Measurements from ENCODE around the gene ATG2A.

ATG2A gene

GRCh38 chr11:64923944-64924909 is 7.2 kb upstream of the ATG2A start, which contains the start of gene PPP2R5B:
PPP2R5B (plus strand) TSS chr11:64924689; CDS start chr11:64925735, 1,046 bp downstream.
- peak; percentile 92 for FAIRE-seq

GRCh38 chr11:64923151-64923661 is 6.2 kb upstream of the ATG2A start:
- FAIRE-seq, result no peak

GRCh38 chr11:64921384-64921783 is 4.4 kb upstream of the ATG2A start:
- no peak for FAIRE-seq

DNA sequence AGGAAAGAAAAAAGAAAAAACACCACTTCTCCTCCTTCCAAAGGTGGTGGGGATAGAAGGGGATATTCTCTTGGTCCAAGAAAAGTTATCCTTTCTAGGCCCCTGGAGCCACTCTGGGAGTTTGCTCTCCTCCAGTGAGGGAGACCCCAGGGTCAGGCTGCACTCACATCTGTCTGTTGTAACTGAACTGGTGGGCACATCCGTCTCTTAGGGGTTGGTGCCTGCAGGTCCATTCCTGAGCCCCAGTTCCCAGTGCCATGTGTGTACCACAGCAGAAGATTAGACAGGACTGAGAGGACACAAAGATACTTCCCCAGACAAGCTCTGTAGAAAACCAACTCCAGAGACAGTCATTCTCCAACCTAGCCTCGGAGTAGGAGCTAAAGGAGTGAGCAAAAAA is 3.1 kb upstream of the ATG2A start:
- no peak for FAIRE-seq

GRCh38 chr11:64919627-64920026 is 2.6 kb upstream of the ATG2A start:
- no peak for FAIRE-seq

DNA sequence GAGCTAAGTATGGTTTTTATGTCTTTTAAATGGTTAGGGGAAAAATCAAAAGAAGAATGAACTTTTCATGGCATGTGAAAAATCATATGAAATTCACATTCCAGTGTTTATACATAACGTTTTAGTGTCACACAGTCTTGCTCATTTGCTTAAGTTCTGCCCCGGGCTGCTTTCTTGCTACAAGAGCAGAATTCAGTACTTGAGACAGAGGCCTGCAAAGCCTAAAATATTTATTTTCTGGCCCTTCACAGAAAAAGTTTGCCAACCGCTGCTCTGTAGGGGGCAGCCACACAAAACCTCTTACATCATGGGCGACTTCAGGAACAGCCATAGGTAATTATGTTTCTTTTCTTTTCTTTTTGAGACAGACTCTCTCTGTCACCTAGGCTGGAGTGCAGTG is 1.0 kb upstream of the ATG2A start:
- FAIRE-seq, result no peak

DNA sequence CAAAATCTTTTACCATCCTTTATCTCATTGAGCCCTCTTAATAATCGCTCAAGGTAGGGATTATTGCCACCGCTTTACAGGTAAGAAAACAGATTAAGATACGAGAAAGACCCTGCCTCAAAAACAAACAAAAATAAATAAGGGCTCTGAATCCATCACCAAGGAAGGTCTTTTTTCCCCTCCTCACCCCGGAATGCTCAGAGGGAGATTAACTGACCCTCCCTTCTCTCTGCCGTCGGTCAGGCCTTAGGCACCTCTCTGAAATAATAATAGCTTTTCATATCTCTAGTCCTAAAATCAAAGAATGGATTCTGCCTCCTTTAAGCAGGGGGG is 620 bp upstream of the ATG2A start:
- FAIRE-seq, result no peak

GRCh38 chr11:64916040-64916774 is 802 bp downstream of the ATG2A start:
- no peak for FAIRE-seq

GRCh38 chr11:64915376-64915887 is 1.6 kb downstream of the ATG2A start:
- FAIRE-seq, result no peak

- no peak for FAIRE-seq
Observed at GRCh38 chr11:64914123-64914522, 2.9 kb downstream of the ATG2A start.

DNA sequence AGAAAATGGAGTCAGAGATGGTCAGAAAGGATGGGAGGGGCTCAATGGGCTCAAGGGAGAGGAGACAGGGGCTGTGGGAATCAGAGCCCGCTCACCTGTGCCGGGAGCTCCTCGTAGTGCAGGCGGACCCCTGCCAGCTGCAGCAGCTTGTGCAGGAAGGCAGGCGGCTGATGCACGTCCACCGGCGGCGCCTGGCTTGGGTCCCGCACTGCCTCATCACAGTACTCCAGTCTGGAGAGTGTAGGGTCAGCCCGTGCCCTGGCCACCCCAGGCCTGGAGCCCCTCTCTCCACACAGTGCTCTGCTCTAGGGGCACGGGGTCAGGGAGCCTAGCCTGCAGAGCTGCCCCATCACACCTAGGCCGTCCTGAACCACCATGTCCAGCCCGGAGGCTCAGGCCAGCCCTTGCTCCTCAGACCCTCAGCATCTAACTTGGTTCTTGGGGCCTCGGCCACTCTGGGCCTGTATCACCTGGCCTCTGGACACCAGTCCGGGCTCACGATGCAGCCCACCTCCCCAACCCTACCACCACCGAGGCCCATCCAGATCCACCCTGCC is 3.8 kb downstream of the ATG2A start:
- FAIRE-seq, result no peak

DNA sequence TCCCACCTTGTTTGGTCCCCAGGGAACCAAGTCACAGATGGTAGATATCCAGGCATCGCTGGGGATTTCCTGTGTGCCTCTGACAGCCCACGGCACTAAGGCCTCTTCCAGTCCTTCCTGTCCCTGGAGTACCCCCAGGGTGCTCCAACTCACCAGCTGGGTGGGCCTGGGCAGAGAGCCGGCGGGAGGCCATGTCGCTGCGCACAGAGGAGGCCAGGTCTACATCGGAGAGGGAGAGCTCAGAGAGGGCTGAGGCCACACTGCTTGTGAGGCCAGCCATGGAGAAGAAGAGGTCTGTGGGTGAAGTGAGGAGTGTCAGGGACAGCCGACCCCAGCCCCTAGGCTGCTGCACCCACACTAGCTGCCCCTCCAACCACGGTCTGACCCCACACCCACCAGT is 5.3 kb downstream of the ATG2A start:
- no peak for FAIRE-seq

- no peak for FAIRE-seq
Observed at GRCh38 chr11:64911142-64911541, 5.9 kb downstream of the ATG2A start.

DNA sequence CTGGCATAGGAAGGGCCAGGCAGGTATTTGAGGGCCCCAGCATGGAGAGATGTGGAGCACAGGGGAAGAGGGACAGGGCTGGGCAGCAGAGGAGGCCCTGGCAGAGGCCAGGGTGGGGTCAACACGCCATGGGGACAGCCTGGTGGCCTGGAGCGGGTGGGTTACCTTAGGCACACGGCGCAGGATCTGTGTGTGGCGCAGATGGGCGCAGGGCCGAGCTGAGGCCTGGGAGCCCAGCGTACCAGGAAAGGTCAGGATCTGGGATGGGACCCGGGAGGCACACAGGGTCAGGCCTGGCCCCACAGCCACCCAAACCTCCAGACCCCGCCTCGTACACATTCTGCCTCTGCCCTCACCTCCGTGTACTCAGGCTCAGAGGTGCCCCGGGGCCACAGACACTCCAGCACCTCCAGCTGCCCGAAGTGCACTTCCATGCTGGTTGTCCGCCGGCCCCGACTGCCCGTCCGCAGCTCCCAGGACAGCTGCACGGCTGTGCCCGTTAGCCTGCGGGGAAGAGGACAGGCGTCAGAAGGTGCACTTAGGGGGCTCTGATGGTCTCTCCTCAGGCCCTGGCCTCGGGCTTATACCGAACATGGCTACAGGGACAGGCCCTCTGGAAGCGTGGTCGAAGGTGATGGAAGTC is 6.4 kb downstream of the ATG2A start:
- no peak for FAIRE-seq

- FAIRE-seq, result no peak
Observed at GRCh38 chr11:64909653-64910343, 7.2 kb downstream of the ATG2A start.

GRCh38 chr11:64908766-64909165 is 8.2 kb downstream of the ATG2A start:
- FAIRE-seq, result no peak

DNA sequence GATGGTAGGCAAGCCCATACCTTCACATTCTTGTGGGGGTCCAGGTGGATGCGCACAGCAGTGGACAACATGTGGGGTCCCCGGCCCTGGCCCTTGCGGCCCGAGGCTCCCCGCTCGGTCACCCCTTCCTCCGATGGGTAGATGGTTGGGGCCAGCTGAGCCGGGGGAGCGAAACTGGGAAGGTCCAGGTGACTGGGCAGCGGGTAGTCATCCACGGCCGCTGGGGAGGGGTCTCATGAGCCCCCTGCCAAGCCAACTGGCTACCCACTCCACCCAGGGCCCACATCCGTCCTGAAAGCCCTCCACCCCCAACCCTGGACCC is 10.7 kb downstream of the ATG2A start:
- no peak for FAIRE-seq

DNA sequence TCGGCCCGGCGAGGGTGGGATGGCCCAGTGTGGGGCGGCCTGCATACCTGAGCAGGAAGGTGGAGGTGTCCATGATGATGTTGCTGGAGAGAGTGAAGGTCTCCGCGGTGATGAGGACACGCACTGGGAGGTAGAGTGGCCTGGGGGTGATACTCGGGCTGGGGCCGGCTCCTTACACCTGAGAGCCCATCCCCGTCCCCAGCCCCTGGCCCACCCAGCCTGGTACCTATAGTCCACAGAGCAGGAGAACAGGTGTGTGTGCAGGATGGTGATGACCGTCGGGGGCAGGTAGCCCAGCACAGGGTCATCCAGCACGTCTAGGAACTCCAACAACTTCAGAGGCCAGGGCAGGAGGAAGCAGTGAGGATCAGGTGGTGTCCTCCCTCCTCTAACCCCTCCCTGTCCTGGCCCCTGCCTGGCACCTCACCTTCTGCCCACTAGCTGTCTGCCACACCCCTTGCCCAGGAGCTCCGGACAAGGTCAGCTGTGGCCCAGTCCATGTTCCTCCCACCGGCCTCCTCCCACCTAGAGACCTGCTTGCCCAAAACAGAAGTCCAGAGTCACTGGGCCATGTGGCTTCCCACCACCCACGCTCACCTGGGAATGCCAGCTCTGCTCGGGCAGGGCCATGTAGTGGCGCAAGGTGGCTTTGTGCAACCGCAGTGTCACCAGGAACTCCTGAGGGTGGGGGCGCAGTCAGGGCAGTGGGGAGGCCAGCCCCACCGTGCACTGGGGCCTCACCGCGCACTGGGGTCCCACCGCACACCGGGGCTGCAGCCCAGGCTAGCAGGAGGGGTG is 11.3 kb downstream of the ATG2A start:
- no peak for FAIRE-seq

DNA sequence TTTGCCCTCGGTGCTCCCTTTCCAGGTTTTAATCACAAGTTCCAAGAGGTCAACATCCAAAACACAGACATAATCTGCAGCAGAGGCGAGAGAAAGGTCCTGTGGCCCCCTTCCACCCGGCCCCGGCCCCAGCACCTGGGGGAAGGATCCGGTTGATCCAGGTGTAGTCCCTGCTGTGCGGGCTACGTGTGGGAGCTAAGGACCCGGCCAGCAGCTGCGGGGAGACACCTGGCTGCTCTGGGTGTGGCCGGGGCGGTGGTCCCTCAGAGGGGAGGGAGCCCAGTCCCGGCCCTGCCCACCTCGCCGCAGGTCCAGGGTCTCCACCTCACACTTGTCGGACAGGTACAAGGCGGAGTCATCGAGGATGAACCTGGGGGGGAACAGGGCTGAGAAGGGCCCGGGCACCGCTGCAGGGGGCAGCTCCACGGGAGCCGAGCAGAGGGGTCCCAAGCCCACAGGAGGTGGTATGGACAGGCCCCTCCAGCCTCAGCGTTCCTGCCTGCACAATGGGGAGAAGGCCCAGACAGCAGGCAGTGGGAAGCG is 13.6 kb downstream of the ATG2A start:
- FAIRE-seq, result no peak

DNA sequence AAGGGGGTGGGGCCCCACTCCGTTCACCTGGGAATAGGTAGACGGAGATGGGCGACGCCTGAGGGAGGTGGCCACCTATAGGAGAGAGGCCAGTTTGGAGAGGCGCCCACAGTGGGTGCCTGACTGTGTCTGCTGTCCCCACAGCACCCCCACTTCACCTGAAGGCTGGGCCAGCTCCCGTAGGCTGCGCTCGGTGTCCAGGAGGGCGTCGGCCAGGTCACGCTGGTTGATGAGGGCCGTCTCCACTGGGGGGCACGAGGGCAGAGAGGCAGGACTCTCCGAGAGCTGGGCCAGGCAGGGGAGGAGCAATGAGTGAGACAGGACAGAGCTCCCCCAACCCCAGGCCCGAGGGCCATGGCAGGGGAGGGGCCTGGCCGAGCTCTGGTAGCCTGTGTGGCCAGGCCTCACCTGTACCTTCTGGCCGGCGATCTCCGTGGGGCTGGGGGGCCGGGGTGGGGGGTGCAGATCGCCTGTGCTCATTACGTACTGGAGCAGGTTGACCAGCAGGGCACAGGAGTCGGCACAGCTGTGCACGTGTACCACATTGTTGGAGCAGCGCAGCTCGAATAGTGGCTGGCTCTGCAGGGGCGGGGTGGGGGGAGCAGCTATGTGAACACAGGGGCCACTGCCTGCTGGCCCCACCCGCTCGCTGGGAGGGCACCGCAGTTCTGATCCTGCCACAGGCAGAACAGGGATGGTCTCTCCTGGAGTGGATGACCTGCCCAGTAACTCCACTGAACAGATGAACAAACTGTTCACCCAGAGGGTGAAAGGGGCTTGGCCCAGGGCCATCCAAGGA is 14.7 kb downstream of the ATG2A start:
- no peak for FAIRE-seq
